Neutrophil (primary cell): Measurements from ENCODE around the gene RUVBL2.

ENCODE experiments used
- H3K27ac ChIP-seq: fragments of 200-600 bp; sonication (generic); 2 replicates; pipeline ENCODE4 v1.5.1; 2016; ENCODE audit warnings: mild to moderate bottlenecking, moderate library complexity
- H3K27me3 ChIP-seq: fragments of 200-600 bp; sonication (generic); 2 replicates; pipeline ENCODE4 v1.6.0; 2016; ENCODE audit warnings: mild to moderate bottlenecking
- H3K36me3 ChIP-seq: fragments of 200-600 bp; sonication (generic); 2 replicates; pipeline ENCODE4 v1.5.1; 2017
- H3K4me1 ChIP-seq, 2 experiments: fragments of 200-600 bp in 1 of 2; sonication (generic) in 1 of 2; 1 replicate in 1 of 2; 2 replicates in 1 of 2; pipeline versions ENCODE4 v1.5.1 to v1.6.1; 2013 to 2016; ENCODE audit warnings: low read depth in 1 of 2, low read length in 1 of 2, mild to moderate bottlenecking in 1 of 2, moderate library complexity in 1 of 2; ENCODE audit not compliant: control insufficient read depth in 1 of 2, insufficient read depth in 1 of 2
- H3K4me3 ChIP-seq, 2 experiments: fragments of 200-600 bp in 1 of 2; sonication (generic) in 1 of 2; 1 replicate in 1 of 2; 2 replicates in 1 of 2; pipeline ENCODE4 v1.5.1; 2013 to 2016; ENCODE audit warnings: low read depth in 1 of 2, low read length in 1 of 2, mild to moderate bottlenecking in 1 of 2, moderate library complexity in 1 of 2
- H3K9me3 ChIP-seq: fragments of 200-600 bp; sonication (generic); 2 replicates; pipeline ENCODE4 v1.5.1; 2016
- CTCF ChIP-seq: fragments of 200-600 bp; sonication (generic); IDR thresholded peaks from 2 replicates; pipeline ENCODE4 v1.5.1; 2016; ENCODE audit warnings: antibody characterized with exemption

The RUVBL2 gene

GRCh38 chr19:48993175-48994034 lies at the start of gene RUVBL2, which contains the start of gene GYS1:
RUVBL2 (plus strand) TSS chr19:48993887; CDS start chr19:48993912, 25 bp downstream.
GYS1 (minus strand) TSS chr19:48993309; CDS start chr19:48993112, 197 bp downstream.
- H3K36me3 ChIP-seq: peaks cover 25% of the 10 kb centered on the region
- peak; percentile 100 for TF ChIP-seq CTCF
- peaks cover 39 to 40% of the 10 kb centered on the region in 2 experiments for H3K4me1 ChIP-seq

GRCh38 chr19:48945415-48945814 lies 48.3 kb upstream of the RUVBL2 start:
- TF ChIP-seq CTCF: no peak

More at GRCh38 chr19:48993175-48994034, at the start of gene RUVBL2, which contains the start of gene GYS1:
- Histone ChIP-seq H3K27me3 (no peaks in the 10 kb centered on the region), H3K27ac (peak within 1 kb of the TSS; percentile 90), H3K4me3 (peak within 1 kb of the TSS; percentile 77 to 81), H3K9me3 (no peaks in the 10 kb centered on the region)

GRCh38 chr19:48945817-48946216 lies 47.9 kb upstream of the RUVBL2 start:
- no peak for TF ChIP-seq CTCF
- no peaks in the 10 kb centered on the region for H3K9me3 ChIP-seq
- no peaks in the 10 kb centered on the region for H3K36me3 ChIP-seq
- H3K27me3 ChIP-seq: no peaks in the 10 kb centered on the region
- H3K4me3 ChIP-seq: no peak overlapping the region
- no peaks in the 10 kb centered on the region for H3K4me1 ChIP-seq
- no peak overlapping the region for H3K27ac ChIP-seq

More at GRCh38 chr19:48945415-48945814, 48.3 kb upstream of the RUVBL2 start:
- H3K27me3 ChIP-seq: no peaks in the 10 kb centered on the region
- H3K27ac ChIP-seq: no peak overlapping the region
- H3K4me1 ChIP-seq: no peaks in the 10 kb centered on the region
- H3K9me3 ChIP-seq: no peaks in the 10 kb centered on the region
- H3K4me3 ChIP-seq: no peak overlapping the region
- H3K36me3 ChIP-seq: no peaks in the 10 kb centered on the region

GRCh38 chr19:48946463-48947257 lies 47.0 kb upstream of the RUVBL2 start:
- Histone ChIP-seq H3K4me3 (no peak overlapping the region), H3K36me3 (no peaks in the 10 kb centered on the region), H3K9me3 (no peaks in the 10 kb centered on the region), H3K27me3 (no peaks in the 10 kb centered on the region), H3K4me1 (no peaks in the 10 kb centered on the region), H3K27ac (no peak overlapping the region)
- no peak for TF ChIP-seq CTCF

DNA sequence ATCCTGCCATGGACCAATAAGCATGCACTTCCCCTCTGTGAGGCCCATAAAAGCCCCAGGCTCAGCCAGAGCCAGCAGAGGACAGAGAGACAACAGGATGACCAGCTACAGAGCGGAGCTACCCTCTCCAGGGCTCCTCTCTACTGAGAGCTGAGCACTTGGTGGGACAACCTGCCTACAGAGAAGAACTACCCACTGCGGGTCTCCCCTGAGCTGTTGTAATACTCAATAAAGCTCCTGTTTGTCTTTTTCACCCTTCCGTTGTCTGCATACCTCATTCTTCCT lies 46.5 kb upstream of the RUVBL2 start:
- Histone ChIP-seq H3K36me3 (no peaks in the 10 kb centered on the region), H3K27ac (no peak overlapping the region), H3K27me3 (no peaks in the 10 kb centered on the region), H3K9me3 (no peaks in the 10 kb centered on the region), H3K4me3 (no peak overlapping the region), H3K4me1 (no peaks in the 10 kb centered on the region)
- TF ChIP-seq CTCF: no peak
